GM10248 (cell line): ENCODE results near the gene NFS1.
"Not testable (repeated sequence)": the region's sequence is repeated elsewhere in the genome, so short reads cannot be mapped to it uniquely, and the experiment has no call there.

Experiments
- CTCF ChIA-PET: fragments of 300-600 bp; sonication (Branson Sonifier 250); formaldehyde crosslinking; extraction: SDS; loops from one replicate; lab custom pipeline; 2021; ENCODE audit warnings: antibody characterized with exemption; lab: Yijun Ruan, JAX
- POLR2A ChIA-PET: fragments of 350-650 bp; sonication (Branson Sonifier 250); formaldehyde crosslinking; extraction: SDS; loops from one replicate; lab custom pipeline; 2020; ENCODE audit warnings: antibody characterized with exemption; lab: Yijun Ruan, JAX
- DNase-seq: peaks from one replicate; pipeline ENCODE4 v3.0.0; 2012; ENCODE audit errors: extremely low spot score
- CTCF ChIP-seq: IDR thresholded peaks from 2 replicates; pipeline ENCODE4 v1.5.1; 2012; ENCODE audit warnings: mild to moderate bottlenecking, low read depth; ENCODE audit errors: extremely low read depth, missing control alignments, control extremely low read depth

Gene NFS1

GRCh38 chr20:35721219-35721618 is 22.1 kb upstream of the NFS1 start:
- TF ChIP-seq CTCF = no peak
- ChIA-PET CTCF (interaction anchor here (0.6 kb wide), 1 partner anchor 10 kb away, joined by 3 read pairs; no protein-coding TSS in a partner anchor), POLR2A (interaction anchor here (1.3 kb wide), 1 partner anchor 22 kb away, joined by 3 read pairs; the partner anchor contains the start of genes NFS1 and ROMO1)
- DNase-seq = no peak

- POLR2A ChIA-PET = interaction anchor here (0.9 to 2.4 kb wide), 7 partner anchors 8 to 99 kb away, joined by 3 to 19 read pairs (median 3); partner anchors contain the start of genes NFS1 and ROMO1
- CTCF ChIA-PET = interaction anchor here (0.7 to 2.1 kb wide), 4 partner anchors 9 to 18 kb away, joined by 3 to 6 read pairs (median 4); no protein-coding TSS in a partner anchor
Measured at GRCh38 chr20:35720165-35721123, 21.3 kb upstream of the NFS1 start.

DNA sequence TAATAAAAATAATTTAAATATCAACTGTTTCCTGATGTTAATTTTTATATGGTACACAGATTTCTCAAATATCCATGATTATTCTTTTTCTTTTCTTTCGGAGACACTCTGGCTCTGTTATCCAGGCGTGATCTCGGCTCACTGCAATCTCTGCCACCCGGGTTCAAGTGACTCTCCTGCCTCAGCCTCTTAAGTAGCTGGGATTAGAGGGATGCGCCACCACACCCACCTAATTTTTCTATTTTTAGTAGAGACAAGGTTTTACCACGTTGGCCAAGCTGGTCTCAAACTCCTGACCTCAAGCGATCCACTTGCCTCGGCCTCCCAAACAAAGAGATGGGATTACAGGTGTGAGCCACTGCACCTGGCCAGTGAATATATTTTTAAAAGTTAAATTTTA is 20.6 kb upstream of the NFS1 start:
- POLR2A ChIA-PET = interaction anchor here (0.7 to 2.4 kb wide), 7 partner anchors 8 to 99 kb away, joined by 3 to 19 read pairs (median 4); no protein-coding TSS in a partner anchor
- CTCF ChIA-PET = interaction anchor here (0.7 to 2.1 kb wide), 6 partner anchors 9 to 204 kb away, joined by 3 to 6 read pairs (median 3); partner anchors contain the start of gene RBM39
- no peak for DNase-seq
- TF ChIP-seq CTCF = no peak

More at GRCh38 chr20:35720165-35721123, 21.3 kb upstream of the NFS1 start:
- no peak for DNase-seq
- TF ChIP-seq CTCF = no peak

DNA sequence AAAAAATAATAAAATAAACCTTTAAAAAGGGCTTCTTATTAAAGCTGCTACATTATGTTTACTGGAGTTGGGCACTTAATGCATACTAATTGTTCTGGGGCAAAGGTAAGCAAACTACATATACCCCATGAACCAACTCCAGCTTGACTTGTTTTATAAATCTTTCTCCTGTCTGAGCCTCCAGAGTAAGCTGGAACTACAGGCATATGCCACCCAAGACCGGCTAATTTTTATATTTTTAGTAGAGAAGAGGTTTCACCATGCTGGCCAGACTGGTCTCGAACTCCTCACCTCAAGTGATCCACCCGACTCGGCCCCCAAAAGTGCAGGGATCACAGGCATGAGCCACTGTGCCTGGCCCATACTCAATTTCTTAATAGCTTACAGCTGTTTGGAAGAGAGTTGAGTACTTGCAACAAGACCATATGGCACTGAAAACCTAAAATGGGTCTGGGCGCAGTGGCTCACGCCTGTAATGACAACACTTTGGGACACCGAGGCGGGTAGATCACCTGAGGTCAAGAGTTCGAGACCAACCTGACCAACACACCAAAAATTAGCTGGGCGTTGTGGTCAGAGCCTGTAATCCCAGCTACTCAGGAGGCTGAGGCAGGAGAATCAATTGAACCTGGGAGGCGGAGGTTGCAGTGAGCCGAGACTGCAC is 20.0 kb upstream of the NFS1 start:
- CTCF ChIA-PET = interaction anchor here (0.7 to 2.1 kb wide), 8 partner anchors 9 to 203 kb away, joined by 3 to 6 read pairs (median 3); partner anchors contain the start of gene RBM39
- no peak for TF ChIP-seq CTCF
- POLR2A ChIA-PET = interaction anchor here (0.5 to 2.4 kb wide), 13 partner anchors 8 to 221 kb away, joined by 3 to 19 read pairs (median 4); no protein-coding TSS in a partner anchor

GRCh38 chr20:35718321-35718720 is 19.2 kb upstream of the NFS1 start:
- ChIA-PET CTCF (interaction anchor here (0.8 to 2.1 kb wide), 3 partner anchors 8 to 13 kb away, joined by 3 to 6 read pairs (median 4); no protein-coding TSS in a partner anchor), POLR2A (interaction anchor here (0.5 to 2.4 kb wide), 7 partner anchors 10 to 832 kb away, joined by 3 to 19 read pairs (median 4); no protein-coding TSS in a partner anchor)
- DNase-seq = not testable (repeated sequence)

More for the DNA sequence above, 20.0 kb upstream of the NFS1 start:
- DNase-seq = no peak

DNA sequence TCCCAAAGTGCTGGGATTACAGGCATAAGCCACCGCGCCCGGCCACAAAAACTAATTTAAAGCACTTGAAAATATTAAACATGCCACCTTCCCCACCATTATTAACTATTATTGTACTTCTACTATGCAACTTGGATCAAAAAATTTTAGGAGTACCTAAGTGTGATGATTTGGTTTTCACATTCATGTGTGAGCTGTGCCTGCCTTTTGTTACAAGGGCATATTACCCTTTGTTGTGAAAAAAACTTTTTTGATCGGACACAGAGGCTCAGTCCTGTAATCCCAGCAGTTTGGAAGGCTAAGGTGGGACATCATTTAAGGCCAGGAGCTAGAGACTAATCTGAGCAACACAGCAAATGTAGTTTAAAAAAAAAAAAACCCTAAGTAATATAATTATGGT is 17.2 kb upstream of the NFS1 start:
- CTCF ChIA-PET = no interaction called here
- POLR2A ChIA-PET = interaction anchor here (0.6 to 0.7 kb wide), 2 partner anchors 11 to 26 kb away, joined by 3 read pairs; no protein-coding TSS in a partner anchor
- no peak for TF ChIP-seq CTCF
- DNase-seq = no peak
